Kidney (tissue), 14 donors: Measurements from ENCODE around the gene PLCL2. TPM values are rescaled to one million over a fixed set of nuclear protein-coding genes. Genes with fewer than 3 reads are reported as not detected.

Experiments
- DNase-seq, 5 donors: peaks; one replicate each; pipeline ENCODE4 v3.0.0-alpha.2; 2013 to 2020
- FAIRE-seq: peaks from 2 replicates; lab custom pipeline; 2012; peaks lifted over from hg19 to GRCh38; lab: Jason Lieb, UNC
- H3K27ac ChIP-seq, 2 donors: one replicate each; pipeline ENCODE4 v1.7.0; 2013; ENCODE audit warnings: low read depth in 2 of 2, low read length in 2 of 2, inconsistent platforms in 1 of 2
- H3K27me3 ChIP-seq: one replicate; pipeline ENCODE4 v1.7.1; 2013; ENCODE audit warnings: low read length, inconsistent platforms; ENCODE audit not compliant: control insufficient read depth, insufficient read depth
- H3K36me3 ChIP-seq, 3 donors: one replicate each; pipeline versions ENCODE4 v1.7.0 to v1.7.1; 2013; ENCODE audit warnings: low read length in 3 of 3, control low read depth in 1 of 3, inconsistent platforms in 1 of 3; ENCODE audit not compliant: insufficient read depth in 3 of 3, control insufficient read depth in 2 of 3
- H3K4me1 ChIP-seq, 3 donors: one replicate each; pipeline versions ENCODE4 v1.7.0 to v1.7.1; 2013; ENCODE audit warnings: low read length in 3 of 3, inconsistent platforms in 1 of 3, low read depth in 1 of 3; ENCODE audit not compliant: control insufficient read depth in 2 of 3, insufficient read depth in 2 of 3
- H3K4me3 ChIP-seq, 3 donors: one replicate each; pipeline versions ENCODE4 v1.7.0 to v1.8.1; 2013; ENCODE audit warnings: low read length in 3 of 3, control low read depth in 1 of 3, inconsistent platforms in 1 of 3
- H3K9ac ChIP-seq, 3 donors: one replicate each; pipeline versions ENCODE4 v1.7.0 to v1.7.1; 2013; ENCODE audit warnings: low read length in 3 of 3, control low read depth in 1 of 3, inconsistent platforms in 1 of 3
- H3K9me3 ChIP-seq, 3 donors: one replicate each; pipeline versions ENCODE4 v1.7.0 to v1.7.1; 2013; ENCODE audit warnings: low read length in 3 of 3, control low read depth in 1 of 3, inconsistent platforms in 1 of 3; ENCODE audit not compliant: control insufficient read depth in 2 of 3, insufficient read depth in 1 of 3
- CTCF ChIP-seq: IDR thresholded peaks from 3 replicates; pipeline ENCODE4 v1.5.1; 2012; ENCODE audit warnings: mild to moderate bottlenecking, moderate library complexity, borderline replicate concordance; ENCODE audit not compliant: insufficient read depth; ENCODE audit errors: extremely low read depth
- intact Hi-C: fragments of 100-400 bp; cut with DNase I; formaldehyde crosslinking; loops from one replicate; pipeline ENCODE4 v1.11.1; 2022
- polyA plus RNA-seq: library from polyadenylated mRNA; stranded (reverse); fragments of 350-450 nt; fragmentation: Illumina TruSeq; extraction: RNeasy Lipid Tissue Mini Kit (QIAGEN cat#74804); gene quantifications from one replicate; pipeline ENCODE4 v1.2.3, GENCODE V29; 2014; ENCODE audit warnings: low read depth, low replicate concordance; ENCODE audit not compliant: insufficient read depth
- total RNA-seq: library from RNA; stranded (reverse); fragmentation: NEBNext Ultra II Directional; extraction: Animal tissue kit (Norgen Biotek cat#: 25700); gene quantifications from one replicate; pipeline ENCODE4 v1.2.1, GENCODE V29; 2021
- donor health status: control.
- donor health status: control.
- donor health status: control.
- donor health status: control.
- donor health status: control.
- donor health status: DM: yes; HTN: yes; CAD: no.
- donor health status: Normal renal cell carcinoma (clear cell type).

The PLCL2 gene
- total and polyA plus RNA-seq, 2 donors from 2014 or later: 10.5 to 19.1 TPM

- Histone ChIP-seq H3K9ac (no peak overlapping the region), H3K27ac (no peak overlapping the region), H3K4me1 (peaks cover 0 to 30% (median 10%) of the 10 kb centered on the region in 3 donors), H3K27me3 (no peaks in the 10 kb centered on the region), H3K36me3 (no peaks in the 10 kb centered on the region), H3K9me3 (no peaks in the 10 kb centered on the region), H3K4me3 (no peak overlapping the region)
- no peak for TF ChIP-seq CTCF
- intact Hi-C loops: no loop called here
- FAIRE-seq: no peak
- DNase-seq: peak in 2 of 5 donors; percentile 37 to 59
These were observed 32.1 kb downstream of the PLCL2 start for GRCh38 chr3:16916840-16917239.

- Histone ChIP-seq H3K36me3 (no peaks in the 10 kb centered on the region), H3K4me3 (no peak overlapping the region), H3K9me3 (no peaks in the 10 kb centered on the region), H3K4me1 (peaks cover 0 to 30% (median 10%) of the 10 kb centered on the region in 3 donors), H3K27ac (peak overlapping the region in 1 of 2 donors; percentile 54), H3K9ac (no peak overlapping the region), H3K27me3 (no peaks in the 10 kb centered on the region)
- FAIRE-seq (no peak), DNase-seq (no peak)
- intact Hi-C loops: no loop called here
- TF ChIP-seq CTCF: no peak
These were observed 32.6 kb downstream of the PLCL2 start for GRCh38 chr3:16917256-16917935.

- intact Hi-C loops: no loop called here
- H3K9me3 ChIP-seq: no peaks in the 10 kb centered on the region
- H3K4me1 ChIP-seq: peaks cover 0 to 30% (median 10%) of the 10 kb centered on the region in 3 donors
- peak overlapping the region; percentile 54 to 84 for H3K27ac ChIP-seq
- H3K36me3 ChIP-seq: no peaks in the 10 kb centered on the region
- FAIRE-seq (no peak), DNase-seq (no peak)
- no peaks in the 10 kb centered on the region for H3K27me3 ChIP-seq
- no peak overlapping the region for H3K4me3 ChIP-seq
- H3K9ac ChIP-seq: no peak overlapping the region
- TF ChIP-seq CTCF: no peak
These were observed 33.4 kb downstream of the PLCL2 start for GRCh38 chr3:16917980-16918682.
